Measurements from ENCODE around the gene CDH4. TPM values are rescaled to one million over a fixed set of nuclear protein-coding genes. Genes with fewer than 3 reads are reported as not detected.

The CDH4 gene
- total RNA-seq, 4 donors from 2014 or later = not detected

- no peaks in the 10 kb centered on the region for H3K36me3 ChIP-seq
- 78 to 86% methylated on average over 1 to 6 of the region's 6 CpGs for WGBS, 2 donors (ENCODE audit: low coverage in 1 of 2)
- no peak for DNase-seq
- no peak for TF ChIP-seq EP300 (IDR thresholded peaks at IDR 0.05; ENCODE audit: low read depth)
- TF ChIP-seq POLR2AphosphoS5 (IDR thresholded peaks at IDR 0.05) = no peak
- TF ChIP-seq POLR2A (IDR thresholded peaks at IDR 0.05) = no peak
- TF ChIP-seq CTCF (IDR thresholded peaks at IDR 0.05) = no peak
- in situ Hi-C loops (cut with MboI; ENCODE audit: low pct_ligation_motif_present in 1 of 4, low pct_unique_long_range_greater_than_20kb in 1 of 4, low sequenced_read_pairs in 3 of 4) = no loop called here
- intact Hi-C loops (cut with DNase I; ENCODE audit: low total_unique reads) = no loop called here
- H3K27ac ChIP-seq = no peak overlapping the region
- no peaks in the 10 kb centered on the region for H3K9me3 ChIP-seq
- H3K4me3 ChIP-seq = no peak overlapping the region
- no peaks in the 10 kb centered on the region for H3K4me1 ChIP-seq
- H3K27me3 ChIP-seq = no peaks in the 10 kb centered on the region
Observed at GRCh38 chr20:61728326-61728725, 476.3 kb downstream of the CDH4 start.

DNA sequence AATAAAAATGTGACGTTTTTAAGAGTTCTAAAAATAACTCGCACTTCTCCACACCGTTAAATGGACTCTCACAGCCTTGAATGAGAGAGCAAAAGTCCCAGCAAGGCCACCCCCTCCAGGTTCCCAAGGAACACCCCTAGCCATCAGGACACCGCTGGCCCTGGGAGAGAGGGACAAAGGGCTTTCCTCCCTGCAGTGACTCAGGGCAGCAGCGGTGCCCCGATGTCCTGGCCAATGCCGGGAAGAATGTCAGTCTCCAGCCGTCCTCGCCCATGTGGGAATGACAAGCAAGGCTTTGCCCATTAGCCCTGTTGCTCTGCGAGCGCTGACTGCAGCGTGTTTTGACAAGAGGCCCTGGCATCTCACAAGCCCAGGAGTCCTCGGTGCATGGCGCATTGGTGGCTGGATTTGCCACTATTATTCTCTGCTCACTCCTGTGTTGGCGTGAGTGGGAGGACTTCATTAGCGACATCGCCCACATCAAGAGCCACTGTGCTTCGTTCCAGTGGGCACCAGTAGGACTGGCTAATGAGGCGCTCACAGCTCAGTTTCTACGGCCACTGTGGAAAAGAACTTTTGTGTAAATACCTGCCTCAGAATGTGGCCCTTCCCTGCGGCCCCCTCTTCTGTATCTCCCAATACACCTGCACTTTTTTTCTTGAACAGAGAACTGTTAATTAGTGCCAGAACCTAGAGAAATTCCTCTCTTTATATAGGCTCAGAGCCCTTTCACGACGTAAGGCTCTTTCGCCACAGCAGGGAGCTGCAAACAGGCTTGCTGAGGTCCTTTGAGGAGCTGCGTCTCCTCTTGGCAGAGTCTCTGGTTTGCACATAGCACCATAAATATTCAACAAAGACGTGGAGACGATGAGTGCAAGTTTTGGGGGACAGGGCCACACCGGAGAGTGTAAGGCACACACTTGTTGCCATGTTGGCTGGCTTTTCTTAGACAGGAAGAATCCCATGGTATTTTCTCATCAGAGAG, 477.0 kb downstream of the CDH4 start:
- Histone ChIP-seq H3K36me3 (no peaks in the 10 kb centered on the region), H3K4me3 (no peak overlapping the region), H3K27me3 (no peaks in the 10 kb centered on the region), H3K27ac (no peak overlapping the region), H3K4me1 (no peaks in the 10 kb centered on the region), H3K9me3 (no peaks in the 10 kb centered on the region)
- no peak for DNase-seq
- WGBS, 2 donors (ENCODE audit: low coverage in 1 of 2) = 74 to 77% methylated on average over 4 to 26 of the region's 28 CpGs
- TF ChIP-seq POLR2AphosphoS5 (IDR thresholded peaks at IDR 0.05) (no peak), CTCF (IDR thresholded peaks at IDR 0.05) (no peak), EP300 (IDR thresholded peaks at IDR 0.05; ENCODE audit: low read depth) (no peak), POLR2A (IDR thresholded peaks at IDR 0.05) (no peak)
- in situ Hi-C loops (cut with MboI; ENCODE audit: low pct_ligation_motif_present in 1 of 4, low pct_unique_long_range_greater_than_20kb in 1 of 4, low sequenced_read_pairs in 3 of 4) (no loop called here), intact Hi-C loops (cut with DNase I; ENCODE audit: low total_unique reads) (no loop called here)

GRCh38 chr20:61730631-61731362, 478.7 kb downstream of the CDH4 start:
- no peak for DNase-seq
- Histone ChIP-seq H3K27ac (no peak overlapping the region), H3K4me3 (no peak overlapping the region), H3K4me1 (no peaks in the 10 kb centered on the region), H3K27me3 (no peaks in the 10 kb centered on the region), H3K9me3 (no peaks in the 10 kb centered on the region), H3K36me3 (no peaks in the 10 kb centered on the region)
- in situ Hi-C loops (cut with MboI; ENCODE audit: low pct_ligation_motif_present in 1 of 4, low pct_unique_long_range_greater_than_20kb in 1 of 4, low sequenced_read_pairs in 3 of 4) (no loop called here), intact Hi-C loops (cut with DNase I; ENCODE audit: low total_unique reads) (no loop called here)
- WGBS, 2 donors (ENCODE audit: low coverage in 1 of 2) = 72% methylated on average over 21 of the region's 21 CpGs; no CpG with 5 or more reads in 1 of the 2 donors
- no peak for TF ChIP-seq POLR2AphosphoS5 (IDR thresholded peaks at IDR 0.05)
- no peak for TF ChIP-seq EP300 (IDR thresholded peaks at IDR 0.05; ENCODE audit: low read depth)
- TF ChIP-seq POLR2A (IDR thresholded peaks at IDR 0.05) = no peak
- no peak for TF ChIP-seq CTCF (IDR thresholded peaks at IDR 0.05)
